NCI-H2227 (cell line): ENCODE results near the gene DCLK2.
"Not testable (repeated sequence)": the region's sequence is repeated elsewhere in the genome, so short reads cannot be mapped to it uniquely, and the experiment has no call there.

ENCODE experiments used
- DNase-seq: peaks from one replicate; lab custom pipeline; 2025; ENCODE audit not compliant: unreplicated experiment; lab: John Stamatoyannopoulos, UW

The DCLK2 gene

GRCh38 chr4:150197256-150197655 lies 119.0 kb downstream of the DCLK2 start:
- not testable (repeated sequence) for DNase-seq

- DNase-seq = no peak
Observed at GRCh38 chr4:150199056-150199455, 120.8 kb downstream of the DCLK2 start.

GRCh38 chr4:150205016-150205415 lies 126.8 kb downstream of the DCLK2 start:
- no peak for DNase-seq

- DNase-seq = no peak
Observed at GRCh38 chr4:150206265-150206664, 128.0 kb downstream of the DCLK2 start.

GRCh38 chr4:150206954-150207353 lies 128.7 kb downstream of the DCLK2 start:
- no peak for DNase-seq

GRCh38 chr4:150207871-150208270 lies 129.6 kb downstream of the DCLK2 start:
- DNase-seq = no peak

- DNase-seq = peak; percentile 10
Observed at GRCh38 chr4:150209140-150209829, 131.0 kb downstream of the DCLK2 start.

- no peak for DNase-seq
Observed at GRCh38 chr4:150211016-150211415, 132.8 kb downstream of the DCLK2 start.

GRCh38 chr4:150211799-150212445 lies 133.7 kb downstream of the DCLK2 start:
- DNase-seq = no peak

- DNase-seq = no peak
Observed at GRCh38 chr4:150212485-150212884, 134.2 kb downstream of the DCLK2 start.

GRCh38 chr4:150212927-150213326 lies 134.7 kb downstream of the DCLK2 start:
- no peak for DNase-seq

GRCh38 chr4:150215601-150216000 lies 137.4 kb downstream of the DCLK2 start:
- DNase-seq = no peak

GRCh38 chr4:150216726-150217125 lies 138.5 kb downstream of the DCLK2 start:
- no peak for DNase-seq

GRCh38 chr4:150217192-150217591 lies 138.9 kb downstream of the DCLK2 start:
- peak; percentile 65 for DNase-seq

- DNase-seq = peak; percentile 57
Observed at GRCh38 chr4:150217808-150218207, 139.6 kb downstream of the DCLK2 start.

- no peak for DNase-seq
Observed at GRCh38 chr4:150218447-150218846, 140.2 kb downstream of the DCLK2 start.

- DNase-seq = no peak
Observed at GRCh38 chr4:150219841-150220240, 141.6 kb downstream of the DCLK2 start.

GRCh38 chr4:150224896-150225591 lies 146.8 kb downstream of the DCLK2 start:
- no peak for DNase-seq

GRCh38 chr4:150229520-150229919 lies 151.3 kb downstream of the DCLK2 start:
- DNase-seq = no peak

GRCh38 chr4:150230561-150230960 lies 152.3 kb downstream of the DCLK2 start:
- no peak for DNase-seq

GRCh38 chr4:150231107-150231770 lies 153.0 kb downstream of the DCLK2 start:
- DNase-seq = no peak

- DNase-seq = no peak
Observed at GRCh38 chr4:150232029-150232428, 153.8 kb downstream of the DCLK2 start.
